Endothelial cell of umbilical vein (primary cell): ENCODE data around the gene SUPT4H1. TPM values are rescaled to one million over a fixed set of nuclear protein-coding genes. Genes with fewer than 3 reads are reported as not detected.

ENCODE experiments used
- BruUV-seq: library from RNA; stranded (reverse); fragments of 400-500 nt; replicated peaks from 2 replicates; lab custom pipeline; 2021; lab: Mats Ljungman, UMichigan
- CTCF ChIA-PET: fragments of 300-600, 350-600 bp; sonication (Branson Sonifier 250); formaldehyde crosslinking; loops from one replicate; lab custom pipeline; 2021; ENCODE audit warnings: antibody characterized with exemption, inconsistent platforms; lab: Charles Lee
- POLR2A ChIA-PET: fragments of 300-600, 350-600 bp; sonication (Branson Sonifier 250); formaldehyde crosslinking; loops from one replicate; lab custom pipeline; 2021; ENCODE audit warnings: antibody characterized with exemption, inconsistent platforms; lab: Charles Lee
- DNase-seq: peaks from one replicate; pipeline ENCODE4 v3.0.0-alpha.2; 2011; ENCODE audit warnings: low read depth, low spot score
- FAIRE-seq: peaks from 2 replicates; lab custom pipeline; 2011; peaks lifted over from hg19 to GRCh38; lab: Jason Lieb, UNC
- H2AFZ ChIP-seq: 2 replicates; pipeline ENCODE4 v1.6.0; 2012; ENCODE audit warnings: low read depth, low read length, control low read depth, inconsistent platforms
- H3K27ac ChIP-seq: 2 replicates; pipeline ENCODE4 v1.5.1; 2011; ENCODE audit warnings: low read depth, mild to moderate bottlenecking, control low read depth, low read length, moderate library complexity; ENCODE audit not compliant: insufficient read depth
- H3K27me3 ChIP-seq, 2 experiments: 2 replicates each; pipeline versions ENCODE4 v1.6.0 to v1.6.1; 2011; ENCODE audit warnings: low read length in 2 of 2, mixed read lengths in 1 of 2; ENCODE audit not compliant: control insufficient read depth in 2 of 2, insufficient read depth in 2 of 2
- H3K36me3 ChIP-seq, 2 experiments: 2 replicates in 1 of 2; 3 replicates in 1 of 2; pipeline ENCODE4 v1.5.1; 2011; ENCODE audit warnings: low read length in 2 of 2, mild to moderate bottlenecking in 1 of 2, moderate library complexity in 1 of 2; ENCODE audit not compliant: control insufficient read depth in 2 of 2, insufficient read depth in 2 of 2; ENCODE audit errors: extremely low read depth in 1 of 2
- H3K4me1 ChIP-seq: 3 replicates; pipeline ENCODE4 v1.5.1; 2011; ENCODE audit warnings: mild to moderate bottlenecking, low read length; ENCODE audit not compliant: control insufficient read depth, insufficient read depth; ENCODE audit errors: extremely low read depth
- H3K4me2 ChIP-seq: 2 replicates; pipeline ENCODE4 v1.6.1; 2011; ENCODE audit warnings: low read length, control low read depth, mixed read lengths; ENCODE audit not compliant: insufficient read depth
- H3K4me3 ChIP-seq, 3 experiments: fragments of 200-600 bp in 1 of 3; sonication (generic), shearing (Covaris generic) in 1 of 3; replicated peaks in 1 of 3; 2 replicates each; pipeline ENCODE4 v1.5.1; 2011 to 2016; ENCODE audit warnings: control low read depth in 3 of 3, low read length in 3 of 3, mild to moderate bottlenecking in 2 of 3, inconsistent platforms in 1 of 3, low read depth in 1 of 3, moderate library complexity in 1 of 3; ENCODE audit not compliant: insufficient read depth in 1 of 3
- H3K79me2 ChIP-seq: 2 replicates; pipeline ENCODE4 v1.6.0; 2012; ENCODE audit warnings: low read length, inconsistent platforms; ENCODE audit not compliant: control insufficient read depth, insufficient read depth
- H3K9ac ChIP-seq: replicated peaks from 2 replicates; pipeline ENCODE3; 2011; ENCODE audit warnings: low read length, control low read depth; ENCODE audit not compliant: insufficient read depth; ENCODE audit errors: extremely low read depth
- H3K9me1 ChIP-seq: replicated peaks from 3 replicates; pipeline ENCODE4 v1.6.0; 2011; ENCODE audit warnings: mild to moderate bottlenecking, low read length; ENCODE audit not compliant: control insufficient read depth, insufficient read depth; ENCODE audit errors: extremely low read depth
- H3K9me3 ChIP-seq: replicated peaks from 2 replicates; pipeline ENCODE4 v1.5.1; 2012; ENCODE audit warnings: low read length, inconsistent platforms; ENCODE audit not compliant: control insufficient read depth, insufficient read depth
- H4K20me1 ChIP-seq: replicated peaks from 2 replicates; pipeline ENCODE3; 2011; ENCODE audit warnings: mild to moderate bottlenecking, low read length; ENCODE audit not compliant: control insufficient read depth, insufficient read depth; ENCODE audit errors: extremely low read depth
- EZH2 ChIP-seq: IDR thresholded peaks from 2 replicates; pipeline ENCODE4 v1.6.1; 2012; ENCODE audit warnings: borderline replicate concordance, low read depth, mild to moderate bottlenecking, moderate library complexity, low read length, inconsistent platforms; ENCODE audit not compliant: severe bottlenecking
- FOS ChIP-seq: IDR thresholded peaks from 2 replicates; pipeline ENCODE4 v1.6.1; 2011; ENCODE audit warnings: mild to moderate bottlenecking, low read length, moderate library complexity, borderline replicate concordance; ENCODE audit not compliant: insufficient read depth
- GATA2 ChIP-seq: IDR thresholded peaks from 2 replicates; pipeline ENCODE4 v1.7.0; 2011; ENCODE audit warnings: low read depth, mild to moderate bottlenecking, moderate library complexity, mixed read lengths, low read length; ENCODE audit not compliant: insufficient read length, insufficient read depth
- JUN ChIP-seq: IDR thresholded peaks from 2 replicates; pipeline ENCODE4 v1.6.1; 2011; ENCODE audit warnings: borderline replicate concordance, low read depth; ENCODE audit not compliant: insufficient read length, insufficient read depth
- MYC ChIP-seq: IDR thresholded peaks from one replicate; pipeline ENCODE4 v1.6.1; 2011; ENCODE audit warnings: mild to moderate bottlenecking, low read depth, low read length
- POLR2A ChIP-seq: IDR thresholded peaks from 2 replicates; pipeline ENCODE4 v1.6.1; 2012; ENCODE audit warnings: low read depth, mild to moderate bottlenecking, control low read depth, low read length
- POLR2AphosphoS5 ChIP-seq: IDR thresholded peaks from 2 replicates; pipeline ENCODE4 v1.6.1; 2012; ENCODE audit warnings: low read depth, mild to moderate bottlenecking, control low read depth, low read length, moderate library complexity; ENCODE audit not compliant: insufficient read depth
- dilution Hi-C: fragments of 300-500 bp; cut with MboI; formaldehyde crosslinking; loops from one replicate; pipeline ENCODE4 v1.15.0; 2019; ENCODE audit warnings: low sequenced_read_pairs; ENCODE audit not compliant: extremely low pct_ligation_motif_present
- intact Hi-C: fragments of 100-400 bp; cut with micrococcal nuclease; formaldehyde crosslinking; loops from one replicate; pipeline ENCODE4 v1.10.0; 2022
- polyA plus RNA-seq, 4 experiments: library from polyadenylated mRNA; depleted of rRNA in 3 of 4; stranded (reverse) in 3 of 4; unstranded in 1 of 4; fragments of >200 nt; gene quantifications; 2 replicates each; pipeline versions ENCODE4 v1.2.1 to v1.2.3, GENCODE V29; 2011 to 2012; ENCODE audit warnings: missing spikeins in 1 of 4
- total RNA-seq: library from RNA; stranded (reverse); gene quantifications from 2 replicates; pipeline ENCODE4 v1.2.3, GENCODE V29; 2021
- TF ChIP-seq, protein P1 (sequence below): IDR thresholded peaks from 2 replicates; pipeline ENCODE4 v1.6.1; 2011; ENCODE audit not compliant: insufficient read depth, insufficient read length
- TF ChIP-seq, protein P2 (sequence below), 2 donors: IDR thresholded peaks; 1 replicate in 1 of 2; 2 replicates in 1 of 2; pipeline ENCODE4 v1.5.1; 2011; ENCODE audit warnings: low read length in 2 of 2, mild to moderate bottlenecking in 2 of 2, moderate library complexity in 2 of 2, control low read depth in 1 of 2, inconsistent platforms in 1 of 2, low read depth in 1 of 2; ENCODE audit not compliant: insufficient read depth in 1 of 2; ENCODE audit errors: extremely low read depth in 1 of 2

SUPT4H1 gene
- total and polyA plus RNA-seq, 2 donors (not counting 3 experiments of a cell fraction or from before 2014, with no cell fraction given), result 77.5 to 154 TPM

DNA sequence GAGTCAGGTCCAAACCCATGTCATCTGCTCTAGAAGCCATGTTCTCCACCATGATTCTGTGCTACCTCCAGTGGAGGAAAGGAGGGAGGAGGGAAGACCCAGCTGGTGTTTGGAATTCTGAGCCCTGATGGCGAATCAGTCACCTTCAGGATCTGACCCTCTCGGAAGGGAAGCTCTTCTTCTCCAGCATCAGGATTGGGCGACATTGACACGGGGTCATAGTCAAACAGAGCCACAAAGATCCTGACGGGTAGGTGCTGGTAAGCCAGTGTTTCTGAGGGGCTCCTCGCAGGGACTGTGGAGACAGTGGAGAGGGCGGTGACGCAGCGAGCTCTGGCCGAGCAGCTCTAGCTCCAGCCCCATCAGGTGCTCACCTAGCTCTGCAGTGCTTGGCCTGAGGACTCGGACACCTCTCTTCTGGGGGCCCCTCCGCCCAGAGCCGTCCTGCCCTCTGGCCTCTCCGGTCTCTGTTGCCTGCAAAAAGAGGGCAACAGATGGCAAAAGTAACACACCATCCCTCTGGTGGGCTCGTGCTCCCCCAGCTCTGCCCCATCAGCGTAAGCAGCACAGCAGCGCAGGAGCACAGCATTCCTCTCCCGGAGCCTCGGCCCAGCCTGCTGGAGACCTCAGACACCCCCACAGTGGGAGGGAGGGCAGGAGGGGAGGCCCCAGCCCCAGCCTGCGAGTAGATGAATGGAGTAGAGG, 44.4 kb downstream of the SUPT4H1 start:
- DNase-seq, result no peak
- intact Hi-C loops, result loop anchor here (1.0 kb wide), 1 partner anchor 140 kb away; no protein-coding TSS in a partner anchor
- no peaks in the 10 kb centered on the region for H3K36me3 ChIP-seq
- H3K4me2 ChIP-seq, result no peak overlapping the region
- ChIA-PET CTCF (interaction anchor here (0.8 to 2.8 kb wide), 9 partner anchors 10 to 143 kb away, joined by 3 to 26 read pairs (median 3); partner anchors contain the start of genes RNF43, SUPT4H1 and TSPOAP1), POLR2A (no interaction called here)
- H3K4me3 ChIP-seq, result no peak overlapping the region
- no TSS peak for BruUV-seq
- TF ChIP-seq JUN, result no peak
- no peak for TF ChIP-seq POLR2A
- no peak for TF ChIP-seq POLR2AphosphoS5
- TF ChIP-seq, protein P1, sequence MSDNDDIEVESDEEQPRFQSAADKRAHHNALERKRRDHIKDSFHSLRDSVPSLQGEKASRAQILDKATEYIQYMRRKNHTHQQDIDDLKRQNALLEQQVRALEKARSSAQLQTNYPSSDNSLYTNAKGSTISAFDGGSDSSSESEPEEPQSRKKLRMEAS, result no peak
- no peak for TF ChIP-seq FOS
- TF ChIP-seq EZH2, result no peak
- TF ChIP-seq, protein P2, sequence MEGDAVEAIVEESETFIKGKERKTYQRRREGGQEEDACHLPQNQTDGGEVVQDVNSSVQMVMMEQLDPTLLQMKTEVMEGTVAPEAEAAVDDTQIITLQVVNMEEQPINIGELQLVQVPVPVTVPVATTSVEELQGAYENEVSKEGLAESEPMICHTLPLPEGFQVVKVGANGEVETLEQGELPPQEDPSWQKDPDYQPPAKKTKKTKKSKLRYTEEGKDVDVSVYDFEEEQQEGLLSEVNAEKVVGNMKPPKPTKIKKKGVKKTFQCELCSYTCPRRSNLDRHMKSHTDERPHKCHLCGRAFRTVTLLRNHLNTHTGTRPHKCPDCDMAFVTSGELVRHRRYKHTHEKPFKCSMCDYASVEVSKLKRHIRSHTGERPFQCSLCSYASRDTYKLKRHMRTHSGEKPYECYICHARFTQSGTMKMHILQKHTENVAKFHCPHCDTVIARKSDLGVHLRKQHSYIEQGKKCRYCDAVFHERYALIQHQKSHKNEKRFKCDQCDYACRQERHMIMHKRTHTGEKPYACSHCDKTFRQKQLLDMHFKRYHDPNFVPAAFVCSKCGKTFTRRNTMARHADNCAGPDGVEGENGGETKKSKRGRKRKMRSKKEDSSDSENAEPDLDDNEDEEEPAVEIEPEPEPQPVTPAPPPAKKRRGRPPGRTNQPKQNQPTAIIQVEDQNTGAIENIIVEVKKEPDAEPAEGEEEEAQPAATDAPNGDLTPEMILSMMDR (IDR thresholded peaks at IDR 0.05; ENCODE audit: extremely low read depth in 1 of 2, insufficient read depth in 1 of 2, low read depth in 1 of 2, low read length in 2 of 2), result no peak
- TF ChIP-seq MYC, result no peak
- TF ChIP-seq GATA2, result no peak
- dilution Hi-C loops, result no loop called here
- H2AFZ ChIP-seq, result no peak overlapping the region
- no peak overlapping the region for H3K9ac ChIP-seq
- no peak overlapping the region for H3K27ac ChIP-seq
- H3K9me3 ChIP-seq, result no peaks in the 10 kb centered on the region
- H4K20me1 ChIP-seq, result no peaks in the 10 kb centered on the region
- no peaks in the 10 kb centered on the region for H3K27me3 ChIP-seq
- H3K4me1 ChIP-seq, result no peaks in the 10 kb centered on the region
- no peaks in the 10 kb centered on the region for H3K9me1 ChIP-seq
- no peak for FAIRE-seq
- H3K79me2 ChIP-seq, result no peaks in the 10 kb centered on the region
